NK-92 (cell line): ENCODE results near the gene KHSRP.

Experiments
- DNase-seq: peaks from one replicate; lab custom pipeline; 2025; ENCODE audit not compliant: unreplicated experiment; lab: John Stamatoyannopoulos, UW

The KHSRP gene

GRCh38 chr19:6424195-6424938 lies at the start of gene KHSRP:
Gene KHSRP (minus strand): TSS chr19:6424811. CDS start chr19:6424701, 110 bp downstream.
- no peak for DNase-seq

GRCh38 chr19:6473647-6474046 lies 49.0 kb upstream of the KHSRP start:
- no peak for DNase-seq

- no peak for DNase-seq
Measured at GRCh38 chr19:6472713-6473112, 48.1 kb upstream of the KHSRP start.

GRCh38 chr19:6471076-6471475 lies 46.5 kb upstream of the KHSRP start:
- no peak for DNase-seq

GRCh38 chr19:6470173-6470572 lies 45.6 kb upstream of the KHSRP start:
- no peak for DNase-seq

- no peak for DNase-seq
Measured at GRCh38 chr19:6467384-6467783, 42.8 kb upstream of the KHSRP start.

GRCh38 chr19:6466526-6467248 lies 42.1 kb upstream of the KHSRP start:
- DNase-seq = no peak

- DNase-seq = no peak
Measured at GRCh38 chr19:6465663-6466062, 41.1 kb upstream of the KHSRP start.

GRCh38 chr19:6465006-6465405 lies 40.4 kb upstream of the KHSRP start:
- DNase-seq = no peak

GRCh38 chr19:6464070-6464873 lies 39.7 kb upstream of the KHSRP start, which contains the start of gene CRB3:
Gene CRB3 (plus strand): TSS chr19:6464271. CDS start chr19:6464702, 431 bp downstream.
- DNase-seq = no peak

- DNase-seq = peak; percentile 60
Measured at GRCh38 chr19:6460099-6460884, 35.7 kb upstream of the KHSRP start.

- no peak for DNase-seq
Measured at GRCh38 chr19:6459262-6460098, 34.9 kb upstream of the KHSRP start, which contains the start of gene SLC25A23. Gene SLC25A23 (minus strand): TSS chr19:6459792. CDS start chr19:6459628, 164 bp downstream.

GRCh38 chr19:6458695-6459261 lies 34.2 kb upstream of the KHSRP start:
- DNase-seq = no peak

- DNase-seq = no peak
Measured at GRCh38 chr19:6457958-6458694, 33.5 kb upstream of the KHSRP start.

GRCh38 chr19:6455924-6456323 lies 31.3 kb upstream of the KHSRP start:
- no peak for DNase-seq

GRCh38 chr19:6453951-6454565 lies 29.4 kb upstream of the KHSRP start:
- no peak for DNase-seq

GRCh38 chr19:6452899-6453298 lies 28.3 kb upstream of the KHSRP start:
- no peak for DNase-seq

- DNase-seq = no peak
Measured at GRCh38 chr19:6452223-6452614, 27.6 kb upstream of the KHSRP start.
